Kidney tubule cell (primary cell): ENCODE data around the gene UBTD1.

Experiments used
- DNase-seq: peaks from one replicate; pipeline ENCODE4 v3.0.0-alpha.2; 2018; ENCODE audit warnings: low spot score

The UBTD1 gene

GRCh38 chr10:97584798-97585438 is 86.2 kb downstream of the UBTD1 start:
- no peak for DNase-seq

DNA sequence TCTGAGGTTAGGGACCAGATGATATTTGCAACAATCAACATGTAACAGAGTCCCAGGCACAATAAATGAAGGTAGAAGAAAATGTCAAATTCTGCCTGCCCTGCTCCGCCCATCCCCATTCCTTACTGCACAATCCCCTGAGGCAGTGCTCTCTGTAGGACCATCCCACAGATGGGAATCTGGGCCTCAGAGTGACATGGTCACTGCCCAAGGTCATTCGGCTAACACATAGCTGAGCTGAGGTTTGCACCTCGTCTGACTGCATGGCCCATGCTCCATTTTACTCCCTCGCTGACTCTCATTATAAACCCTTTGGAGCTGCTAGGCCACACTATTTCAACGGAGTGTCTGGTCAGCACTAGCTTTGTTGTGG is 86.7 kb downstream of the UBTD1 start:
- DNase-seq: no peak

DNA sequence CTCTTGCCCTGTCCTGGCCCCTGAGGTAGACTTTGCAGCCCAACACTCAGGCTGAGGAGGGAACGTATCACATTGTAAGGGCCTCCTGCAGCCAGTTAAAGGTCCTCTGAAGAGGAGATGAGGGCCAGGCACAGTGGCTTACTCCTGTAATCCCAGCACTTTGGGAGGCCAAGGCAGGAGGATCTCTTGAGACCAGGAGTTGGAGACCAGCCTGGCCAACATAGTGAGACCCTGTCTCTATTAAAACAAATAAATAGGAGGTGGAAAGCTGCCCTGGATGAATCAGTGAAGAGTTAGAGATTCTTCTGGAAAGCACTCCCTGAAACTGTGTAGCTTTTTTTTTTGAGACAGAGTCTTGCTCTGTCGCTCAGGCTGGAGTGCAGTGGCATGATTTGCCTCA is 88.5 kb downstream of the UBTD1 start:
- DNase-seq: no peak

GRCh38 chr10:97589479-97589878 is 90.8 kb downstream of the UBTD1 start, which contains the start of gene C10orf62:
Gene C10orf62, plus strand, starts transcription at chr10:97589721. Its CDS starts 177 bp downstream, at chr10:97589898.
- no peak for DNase-seq

- DNase-seq: no peak
Measured at GRCh38 chr10:97590082-97590747, 91.5 kb downstream of the UBTD1 start.

DNA sequence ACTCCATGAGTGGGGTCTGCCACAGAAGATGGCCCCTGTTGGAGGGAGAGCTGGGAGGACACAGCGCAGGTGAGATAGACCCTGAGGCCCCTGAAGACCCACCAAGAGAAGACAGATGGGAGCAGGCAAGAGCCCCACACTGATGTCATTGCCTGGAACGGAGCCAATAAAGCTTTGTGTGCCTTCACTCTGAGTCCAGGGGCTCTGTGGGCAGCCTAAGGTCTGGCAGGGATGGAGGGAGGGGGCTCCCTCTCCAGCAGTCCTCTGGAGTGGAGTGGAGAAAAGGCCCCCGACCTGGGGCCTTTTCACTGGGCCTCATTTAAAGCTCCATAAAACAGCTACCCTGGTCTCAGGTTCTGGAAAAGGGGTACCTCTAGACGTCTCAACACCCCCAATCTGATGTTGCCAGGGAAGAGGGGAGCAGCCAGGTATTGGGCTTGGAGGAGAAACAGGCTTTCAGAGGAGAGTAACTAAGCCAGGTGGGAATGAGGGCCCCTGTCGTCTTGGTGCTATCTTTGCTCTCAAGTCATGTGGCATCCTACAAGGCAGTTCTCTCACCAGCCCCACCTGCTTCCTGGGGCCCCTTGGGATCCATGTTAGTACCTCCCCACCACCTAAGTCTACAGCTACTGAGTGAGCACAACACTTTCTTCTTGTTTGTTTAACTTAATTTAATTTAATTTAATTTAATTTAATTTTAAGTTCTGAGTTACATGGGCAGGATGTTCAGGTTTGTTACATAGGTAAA is 92.2 kb downstream of the UBTD1 start:
- DNase-seq: no peak

DNA sequence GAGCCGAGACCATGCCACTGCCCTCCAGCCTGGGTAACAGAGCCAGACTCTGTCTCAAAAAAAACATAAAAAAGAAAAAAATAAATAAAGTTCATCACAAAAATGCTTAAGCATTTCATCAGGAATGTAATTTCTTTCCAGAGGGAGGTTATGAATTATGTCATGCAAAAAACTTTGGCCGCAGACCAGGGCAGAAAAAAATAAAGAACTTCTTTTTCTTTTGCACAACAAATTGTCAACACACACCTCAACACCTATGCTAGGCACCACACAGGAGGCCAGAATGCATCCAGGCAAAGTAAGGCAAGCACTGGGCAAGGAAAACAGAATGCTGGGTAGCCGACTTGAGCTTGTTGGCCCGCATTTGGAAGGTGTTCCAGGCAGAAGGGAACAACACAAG is 94.7 kb downstream of the UBTD1 start:
- no peak for DNase-seq

- DNase-seq: peak; percentile 97
Measured at GRCh38 chr10:97596101-97597082, 97.7 kb downstream of the UBTD1 start.

DNA sequence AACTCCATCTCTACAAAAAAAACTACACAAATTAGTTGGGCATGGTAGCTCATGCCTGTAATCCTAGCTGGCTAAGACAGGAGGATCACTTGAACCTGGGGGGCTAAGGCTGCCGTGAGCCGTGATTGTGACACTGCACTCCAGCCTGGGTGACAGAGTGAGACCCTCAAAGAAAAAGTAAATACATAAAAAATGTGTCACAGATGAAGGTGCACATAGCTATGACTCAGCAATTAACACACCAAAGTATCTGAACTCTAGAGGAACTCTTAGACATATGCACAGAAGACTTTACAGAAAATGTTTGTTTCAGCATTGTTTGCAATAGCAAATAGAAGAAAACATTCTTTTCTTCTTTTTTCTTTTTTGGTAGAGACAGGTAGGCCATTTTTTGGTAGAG is 99.1 kb downstream of the UBTD1 start:
- DNase-seq: peak; percentile 43

- DNase-seq: peak; percentile 52
Measured at GRCh38 chr10:97598407-97599271, 99.9 kb downstream of the UBTD1 start.

GRCh38 chr10:97599272-97599619 is 100.5 kb downstream of the UBTD1 start:
- DNase-seq: no peak

GRCh38 chr10:97600616-97601015 is 101.9 kb downstream of the UBTD1 start:
- no peak for DNase-seq

DNA sequence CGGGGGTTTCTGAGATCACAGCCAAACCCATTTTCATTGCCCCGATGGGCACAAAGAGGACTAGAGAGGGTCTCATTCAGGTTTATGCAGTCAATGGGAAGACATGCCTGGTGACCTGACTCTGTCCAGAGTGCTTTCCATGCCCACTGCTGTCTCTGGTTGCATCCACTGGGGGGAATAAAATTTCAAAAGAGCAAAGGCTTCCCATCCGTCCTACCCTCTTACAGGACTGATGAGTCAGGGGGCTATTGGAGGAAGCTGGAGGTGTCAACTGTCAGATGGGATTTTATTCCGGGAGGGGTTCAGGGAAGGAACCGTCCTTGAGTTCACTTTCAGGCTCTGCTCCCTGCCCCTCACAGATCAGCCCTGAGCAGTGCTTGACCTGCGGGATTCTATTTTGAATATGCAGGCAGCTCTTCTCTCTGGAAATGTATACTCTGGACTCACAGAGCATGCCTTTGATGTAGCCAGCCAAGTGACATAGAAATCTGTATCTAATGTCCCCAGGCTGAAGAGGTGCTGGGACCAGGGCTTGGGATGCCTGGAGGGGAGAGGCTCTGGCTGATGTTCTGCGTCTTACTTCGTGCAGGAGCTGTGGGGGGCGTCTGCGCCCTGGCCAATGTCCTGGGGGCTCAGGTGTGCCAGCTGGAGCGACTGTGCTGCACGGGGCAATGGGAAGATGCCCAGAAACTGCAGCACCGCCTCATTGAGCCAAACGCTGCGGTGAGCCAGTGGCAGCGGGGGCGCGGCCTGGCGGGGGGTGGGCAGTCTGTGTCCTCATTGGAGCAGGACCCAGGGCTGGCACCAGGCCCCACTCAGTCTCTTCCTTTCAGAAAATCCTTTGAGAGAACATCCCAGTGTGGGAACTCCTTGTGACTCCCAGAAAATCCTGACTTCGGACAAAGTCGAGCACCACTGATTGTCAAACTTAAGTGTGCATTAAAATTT is 102.8 kb downstream of the UBTD1 start:
- no peak for DNase-seq

DNA sequence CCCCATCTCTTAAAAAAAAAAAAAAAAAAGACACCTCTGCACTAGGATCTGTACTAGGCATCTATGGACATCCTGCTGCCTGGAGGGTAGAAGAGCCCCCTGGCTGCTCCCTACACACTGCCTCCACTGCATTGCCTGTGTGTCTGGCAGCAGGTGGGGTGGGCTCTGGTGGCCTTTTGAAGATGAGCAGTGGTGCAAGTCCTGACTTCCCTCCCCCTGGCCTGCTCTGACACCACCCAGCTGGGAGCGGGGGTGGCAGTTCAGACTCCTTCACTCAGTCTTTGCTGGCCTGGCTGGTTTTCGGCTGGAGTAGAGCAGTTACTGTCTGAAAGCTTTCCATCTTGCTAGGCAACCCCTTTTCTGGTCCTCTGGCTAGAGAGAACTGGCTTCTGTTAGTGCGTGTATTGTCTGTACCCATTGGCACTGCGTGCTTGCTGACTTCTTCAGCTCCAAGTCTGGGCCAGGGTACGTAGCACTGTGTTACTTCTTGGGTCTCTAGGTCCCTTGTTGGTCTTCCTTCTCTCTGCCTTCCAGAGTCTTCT is 108.4 kb downstream of the UBTD1 start:
- DNase-seq: no peak

DNA sequence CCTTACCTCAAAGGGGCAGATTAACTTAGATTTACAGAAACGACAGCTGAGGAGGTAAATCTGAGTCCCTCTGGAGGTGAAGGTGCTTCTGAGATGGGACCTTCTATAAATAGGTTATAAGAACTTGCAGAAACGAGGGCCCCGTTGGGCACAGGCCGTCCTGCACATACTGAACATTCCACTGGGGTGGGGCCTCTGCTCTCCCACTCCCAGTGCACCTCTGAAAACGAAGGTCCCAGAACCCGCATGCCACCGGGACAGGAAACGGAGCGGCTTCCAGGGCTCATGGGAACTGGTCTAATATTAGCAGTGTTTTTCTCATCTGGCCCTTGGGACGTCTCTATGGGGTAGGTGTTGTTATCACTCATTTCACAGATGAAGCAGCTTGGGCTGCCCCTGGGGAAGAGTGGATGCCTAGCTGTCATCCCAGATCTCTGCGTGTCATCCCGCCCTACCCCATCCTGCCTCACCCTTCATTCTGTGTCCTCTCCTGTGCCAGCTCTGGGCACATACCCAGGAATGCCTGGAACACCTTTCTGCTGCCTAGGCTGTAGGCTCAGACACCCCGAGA is 110.4 kb downstream of the UBTD1 start:
- no peak for DNase-seq

DNA sequence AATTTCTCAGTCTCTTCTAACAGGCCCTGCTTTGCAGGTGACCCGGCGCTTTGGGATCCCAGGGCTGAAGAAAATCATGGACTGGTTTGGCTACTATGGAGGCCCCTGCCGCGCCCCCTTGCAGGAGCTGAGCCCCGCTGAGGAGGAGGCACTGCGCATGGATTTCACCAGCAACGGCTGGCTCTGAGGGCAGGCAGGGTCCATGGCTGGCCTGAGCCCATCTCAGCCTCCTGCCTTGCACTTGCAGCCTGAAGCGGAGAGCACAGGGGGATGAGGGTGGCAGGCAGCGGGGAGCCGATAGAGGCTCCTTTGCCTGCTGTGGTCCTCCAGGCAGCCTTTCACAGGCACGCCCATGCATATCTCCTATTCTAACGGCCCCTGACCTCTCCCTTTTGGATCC is 112.7 kb downstream of the UBTD1 start:
- DNase-seq: no peak

GRCh38 chr10:97612386-97612785 is 113.7 kb downstream of the UBTD1 start:
- peak; percentile 67 for DNase-seq

DNA sequence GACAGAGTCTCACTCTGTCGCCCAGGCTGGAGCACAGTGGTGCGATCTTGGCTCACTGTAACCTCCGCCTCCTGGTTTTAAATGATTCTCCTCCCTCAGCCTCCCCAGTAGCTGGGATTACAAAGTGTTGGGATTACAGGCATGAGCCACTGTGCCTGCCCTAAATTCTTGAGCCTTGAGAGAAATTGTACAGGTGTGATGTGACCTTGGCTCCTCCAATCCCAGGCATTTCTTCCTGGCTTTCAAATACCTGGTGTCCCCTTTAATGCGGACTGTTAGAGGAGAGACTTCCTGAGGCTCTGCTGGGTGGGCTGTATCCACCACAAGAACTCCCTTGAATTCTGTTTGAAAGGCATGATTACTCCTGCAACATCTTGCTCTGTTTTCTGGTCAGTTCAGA is 119.6 kb downstream of the UBTD1 start:
- no peak for DNase-seq

GRCh38 chr10:97618733-97619132 is 120.0 kb downstream of the UBTD1 start:
- DNase-seq: no peak
